Heart left ventricle (tissue), 13 donors: ENCODE data around the gene PLA2G2D.

Experiments
- POLR2A ChIP-seq, 2 donors: fragments of 450-650 bp; IDR thresholded peaks; one replicate each; pipeline ENCODE4 v1.6.1; 2017; ENCODE audit warnings: antibody characterized with exemption in 2 of 2, mild to moderate bottlenecking in 2 of 2, moderate library complexity in 2 of 2
- TF ChIP-seq, protein P1 (sequence below), 12 donors: fragments of 200-600 bp; sonication (generic) in 4 of 12; IDR thresholded peaks; one replicate each; pipeline versions ENCODE4 v1.5.0 to v1.8.0; 2018 to 2022; ENCODE audit warnings: antibody characterized with exemption in 12 of 12, mild to moderate bottlenecking in 5 of 12
- donor health status: ischemic (EF 13 %, LVEDD 7.1; RV severe dilation, severe dysfunction).
- donor health status: DM: no; HTN: yes; CAD: no.
- donor health status: DM: no; HTN: no; CAD: no.
- donor health status: ischemic (EF 25% LVEDD 6.9; RV normal size, moderate dysfunction).
- donor health status: ischemic (EF 25% LVEDD 5.7; RV mildly dilated, moderate dysfunction).
- donor health status: ischemic (EF 35%, LVEDD 5.7; RV mildly dilated, moderate dysfunction).
- donor health status: nonischemic (EF 11% LVEDD 7.7; RV severe dilation, severe dysfunction).
- donor health status: DM: yes; HTN: yes; CAD: no.
- donor health status: PGD.
- donor health status: ischemic (EF 29% LVEDD 5.4; RV normal size, mild dysfunction).
- donor health status: nonischemic (EF 23%, LVEDD 6.1; RV moderate dilation, normal function).

DNA sequence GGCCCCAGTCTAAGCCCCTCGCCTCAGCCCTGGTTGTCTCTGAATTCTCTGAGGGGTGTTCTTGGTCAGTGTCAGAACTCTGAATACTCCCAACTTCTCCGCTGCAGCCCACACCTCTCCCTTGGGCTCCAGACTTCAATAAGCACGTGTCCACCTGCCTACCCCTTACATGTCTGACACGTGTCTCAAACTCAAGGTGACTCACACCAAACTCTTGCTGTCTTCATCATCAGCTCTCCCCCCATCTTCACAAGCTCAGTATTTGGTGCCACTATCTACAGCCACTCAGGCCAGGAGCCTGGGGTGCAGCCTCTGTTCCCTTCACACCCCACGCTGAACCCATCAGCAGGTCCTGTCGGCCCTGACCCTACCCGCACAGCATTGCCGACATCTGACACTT, 47.8 kb upstream of the PLA2G2D start:
- TF ChIP-seq, protein P1, sequence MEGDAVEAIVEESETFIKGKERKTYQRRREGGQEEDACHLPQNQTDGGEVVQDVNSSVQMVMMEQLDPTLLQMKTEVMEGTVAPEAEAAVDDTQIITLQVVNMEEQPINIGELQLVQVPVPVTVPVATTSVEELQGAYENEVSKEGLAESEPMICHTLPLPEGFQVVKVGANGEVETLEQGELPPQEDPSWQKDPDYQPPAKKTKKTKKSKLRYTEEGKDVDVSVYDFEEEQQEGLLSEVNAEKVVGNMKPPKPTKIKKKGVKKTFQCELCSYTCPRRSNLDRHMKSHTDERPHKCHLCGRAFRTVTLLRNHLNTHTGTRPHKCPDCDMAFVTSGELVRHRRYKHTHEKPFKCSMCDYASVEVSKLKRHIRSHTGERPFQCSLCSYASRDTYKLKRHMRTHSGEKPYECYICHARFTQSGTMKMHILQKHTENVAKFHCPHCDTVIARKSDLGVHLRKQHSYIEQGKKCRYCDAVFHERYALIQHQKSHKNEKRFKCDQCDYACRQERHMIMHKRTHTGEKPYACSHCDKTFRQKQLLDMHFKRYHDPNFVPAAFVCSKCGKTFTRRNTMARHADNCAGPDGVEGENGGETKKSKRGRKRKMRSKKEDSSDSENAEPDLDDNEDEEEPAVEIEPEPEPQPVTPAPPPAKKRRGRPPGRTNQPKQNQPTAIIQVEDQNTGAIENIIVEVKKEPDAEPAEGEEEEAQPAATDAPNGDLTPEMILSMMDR (IDR thresholded peaks at IDR 0.05), result no peak
- TF ChIP-seq POLR2A (IDR thresholded peaks at IDR 0.05), result no peak
